Measurements from ENCODE around the gene TRMT112. TPM values are rescaled to one million over a fixed set of nuclear protein-coding genes. Genes with fewer than 3 reads are reported as not detected.
A peak's percentile ranks its signal among the peaks of the same experiment; 100 is the strongest.

Gene TRMT112
- total RNA-seq, 1 donor from 2014 or later: 156 TPM

GRCh38 chr11:64303109-64304031, 14.0 kb downstream of the TRMT112 start:
- ChIA-PET POLR2A (interaction anchor here (0.6 to 3.3 kb wide), 15 partner anchors 14 to 1009 kb away, joined by 3 to 62 read pairs (median 10); partner anchors contain the start of genes BAD, CCDC88B, FERMT3 and FKBP2), CTCF (interaction anchor here (1.2 to 5.7 kb wide), 15 partner anchors 12 to 466 kb away, joined by 3 to 147 read pairs (median 6); partner anchors contain the start of genes BAD, CCDC88B, FERMT3 and KCNK4)
- Mint-ChIP-seq H3K4me1 (peaks cover 38% of the 10 kb centered on the region), H3K9me3 (no peaks in the 10 kb centered on the region), H3K4me3 (no peak overlapping the region), H3K27ac (no peak overlapping the region), H3K36me3 (ENCODE audit: low read depth) (peaks cover 11% of the 10 kb centered on the region), H3K27me3 (peaks cover 12% of the 10 kb centered on the region)
- no peak for TF ChIP-seq CTCF (IDR thresholded peaks at IDR 0.05)
- intact Hi-C loops (cut with micrococcal nuclease): loop anchor here (1.0 to 5.0 kb wide), 5 partner anchors 99 to 536 kb away; partner anchors contain the start of genes MARK2 and ZFTA
- ATAC-seq (ENCODE audit: low read depth): no peak
- no peak for DNase-seq

- ChIA-PET CTCF (interaction anchor here (0.7 to 5.7 kb wide), 12 partner anchors 8 to 149 kb away, joined by 3 to 147 read pairs (median 5); partner anchors contain the start of genes BAD, FERMT3, FKBP2 and GPR137), POLR2A (interaction anchor here (0.6 to 2.1 kb wide), 8 partner anchors 16 to 1662 kb away, joined by 3 to 12 read pairs (median 6); partner anchors contain the start of genes FERMT3 and STIP1)
- H3K27ac Mint-ChIP-seq: peak within 1 kb of the TSS; percentile 66
- intact Hi-C loops (cut with micrococcal nuclease): loop anchor here (5.0 kb wide), 1 partner anchor 533 kb away; the partner anchor contains the start of gene ZFTA
- no peaks in the 10 kb centered on the region for H3K9me3 Mint-ChIP-seq
- peaks cover 41% of the 10 kb centered on the region for H3K27me3 Mint-ChIP-seq
- TF ChIP-seq CTCF (IDR thresholded peaks at IDR 0.05): no peak
- DNase-seq (no peak), ATAC-seq (ENCODE audit: low read depth) (no peak)
- H3K36me3 Mint-ChIP-seq (ENCODE audit: low read depth): no peaks in the 10 kb centered on the region
- H3K4me3 Mint-ChIP-seq: peak within 1 kb of the TSS; percentile 76
- peaks cover 28% of the 10 kb centered on the region for H3K4me1 Mint-ChIP-seq
Measured at GRCh38 chr11:64299847-64300648, 17.3 kb downstream of the TRMT112 start, which contains the start of gene CATSPERZ. TSS of gene CATSPERZ (plus strand) at chr11:64300358. CDS start at chr11:64300411, 53 bp downstream.

- Mint-ChIP-seq H3K4me1 (peaks cover 26% of the 10 kb centered on the region), H3K27ac (no peak overlapping the region), H3K36me3 (ENCODE audit: low read depth) (no peaks in the 10 kb centered on the region), H3K4me3 (peak overlapping the region; percentile 53), H3K27me3 (peaks cover 46% of the 10 kb centered on the region), H3K9me3 (no peaks in the 10 kb centered on the region)
- CTCF ChIA-PET: no interaction called here
- peak; percentile 31 for DNase-seq
- POLR2A ChIA-PET: interaction anchor here (0.6 to 0.7 kb wide), 5 partner anchors 73 to 1277 kb away, joined by 3 to 13 read pairs (median 4); partner anchors contain the start of gene FERMT3
- no peak for TF ChIP-seq CTCF (IDR thresholded peaks at IDR 0.05)
- ATAC-seq (ENCODE audit: low read depth): no peak
- intact Hi-C loops (cut with micrococcal nuclease): no loop called here
Measured at GRCh38 chr11:64298966-64299846, 18.2 kb downstream of the TRMT112 start.

GRCh38 chr11:64297699-64298358, 19.5 kb downstream of the TRMT112 start:
- TF ChIP-seq CTCF (IDR thresholded peaks at IDR 0.05): no peak
- ATAC-seq (ENCODE audit: low read depth): no peak
- CTCF ChIA-PET: no interaction called here
- no peaks in the 10 kb centered on the region for H3K9me3 Mint-ChIP-seq
- no peak overlapping the region for H3K27ac Mint-ChIP-seq
- H3K36me3 Mint-ChIP-seq (ENCODE audit: low read depth): no peaks in the 10 kb centered on the region
- peaks cover 22% of the 10 kb centered on the region for H3K4me1 Mint-ChIP-seq
- H3K4me3 Mint-ChIP-seq: no peak overlapping the region
- peaks cover 56% of the 10 kb centered on the region for H3K27me3 Mint-ChIP-seq
- POLR2A ChIA-PET: no interaction called here
- DNase-seq: no peak
- intact Hi-C loops (cut with micrococcal nuclease): no loop called here

All from activated B cell treated with CpG ODN at 0.5 μM for 24 hours (primary cell).